ENCODE results near the gene DMD.
"Not testable (repeated sequence)": the region's sequence is repeated elsewhere in the genome, so short reads cannot be mapped to it uniquely, and the experiment has no call there.

The DMD gene

GRCh38 chrX:31663172-31663571 is 1548.2 kb downstream of the DMD start:
- no peak for DNase-seq

- no peak for DNase-seq
Observed at GRCh38 chrX:31661280-31661810, 1550.0 kb downstream of the DMD start.

DNA sequence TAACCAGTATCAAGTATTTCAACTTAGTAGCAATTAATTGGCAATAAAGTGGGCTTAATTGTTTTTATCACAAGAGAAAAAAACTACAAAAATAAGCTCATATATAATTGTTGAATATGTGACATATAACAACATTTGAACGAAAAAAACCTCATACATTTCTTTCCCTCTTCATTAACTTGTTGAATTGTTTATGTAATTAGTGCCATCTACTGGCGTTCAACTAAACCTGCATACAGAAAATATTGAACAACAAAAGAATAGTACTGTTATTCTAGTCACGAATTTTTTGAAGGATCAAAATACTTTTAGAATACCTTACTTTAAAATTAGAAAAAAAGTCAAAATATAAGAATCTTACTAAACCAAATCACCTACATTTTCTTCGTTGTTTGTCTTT is 1553.0 kb downstream of the DMD start:
- DNase-seq, result no peak

GRCh38 chrX:31656013-31656412 is 1555.3 kb downstream of the DMD start:
- DNase-seq, result no peak

DNA sequence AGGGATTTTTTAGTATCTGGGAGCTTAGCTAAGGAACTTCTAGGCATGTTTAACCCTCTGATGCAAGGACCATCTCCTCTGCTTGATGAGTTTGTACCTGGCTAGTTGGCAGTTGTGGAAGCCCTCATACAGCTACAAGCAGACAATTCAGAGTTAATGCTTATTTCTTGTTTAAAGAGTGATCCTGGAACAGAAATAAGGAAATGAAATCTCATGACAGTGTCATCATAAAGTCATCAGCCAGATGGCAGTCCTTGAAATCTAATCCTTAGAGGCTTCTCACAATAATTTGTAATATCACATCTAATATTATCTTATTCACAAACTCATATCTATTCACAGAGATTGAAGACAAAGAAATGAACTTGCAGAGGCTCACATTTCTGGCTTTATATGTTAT is 1557.9 kb downstream of the DMD start:
- no peak for DNase-seq

DNA sequence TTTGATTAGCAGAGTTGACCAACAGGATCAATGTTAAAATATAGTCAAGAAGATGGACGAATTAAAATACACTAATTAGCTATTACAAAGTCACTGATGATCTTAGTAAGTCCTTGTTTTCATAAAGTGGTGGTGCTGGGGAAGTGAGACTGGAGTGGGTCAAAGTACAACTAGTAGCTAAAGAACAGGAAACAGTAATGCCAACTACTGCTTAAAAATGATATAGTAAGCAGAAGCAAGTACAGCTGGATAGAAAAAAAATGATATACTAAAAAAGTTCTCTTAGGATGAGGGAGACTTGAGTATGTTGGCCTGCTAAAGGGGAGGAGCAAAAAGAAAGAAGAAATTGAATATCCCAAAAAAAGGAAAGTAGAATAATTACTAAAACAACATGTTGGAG is 1558.7 kb downstream of the DMD start:
- DNase-seq, result no peak

GRCh38 chrX:31649201-31649600 is 1562.1 kb downstream of the DMD start:
- no peak for DNase-seq

- DNase-seq, result no peak
Observed at GRCh38 chrX:31633349-31633748, 1578.0 kb downstream of the DMD start.

DNA sequence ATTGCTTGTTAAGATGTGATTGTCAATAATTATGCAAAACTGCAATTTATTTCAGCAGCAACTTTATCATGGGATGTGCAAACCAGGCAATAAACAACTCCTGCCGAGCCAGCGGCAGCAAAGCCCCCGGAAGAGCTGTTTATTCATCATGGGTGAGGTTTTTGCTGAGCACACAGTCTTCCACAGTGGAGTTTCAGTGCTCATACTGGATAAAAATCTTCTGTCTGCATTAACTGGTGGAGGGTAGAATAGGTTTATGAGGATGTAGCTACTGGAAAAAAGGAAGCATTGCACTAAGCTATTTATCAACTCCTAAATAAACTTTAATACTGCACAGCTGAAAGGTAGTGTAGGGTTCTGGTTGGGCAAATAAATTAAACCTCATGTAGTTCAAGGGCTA is 1582.2 kb downstream of the DMD start:
- no peak for DNase-seq

DNA sequence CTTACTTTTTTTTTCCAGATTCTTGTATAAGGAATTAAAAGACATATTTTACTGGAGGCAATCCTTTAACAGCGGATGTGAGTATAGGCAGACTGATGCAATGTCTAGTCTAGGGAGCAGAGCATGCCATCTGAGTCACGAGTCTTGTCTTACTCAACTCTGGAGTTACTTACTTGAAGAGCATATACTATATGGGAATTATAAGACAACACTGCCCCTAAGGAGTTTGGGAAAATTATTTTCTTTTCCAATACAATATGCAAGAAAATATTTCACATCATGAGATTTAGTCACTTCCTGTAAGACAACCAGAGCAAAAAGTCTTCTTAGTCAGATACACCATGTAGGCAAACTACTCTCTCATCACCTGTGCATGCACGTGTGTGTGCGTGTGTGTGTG is 1602.2 kb downstream of the DMD start:
- DNase-seq, result no peak

DNA sequence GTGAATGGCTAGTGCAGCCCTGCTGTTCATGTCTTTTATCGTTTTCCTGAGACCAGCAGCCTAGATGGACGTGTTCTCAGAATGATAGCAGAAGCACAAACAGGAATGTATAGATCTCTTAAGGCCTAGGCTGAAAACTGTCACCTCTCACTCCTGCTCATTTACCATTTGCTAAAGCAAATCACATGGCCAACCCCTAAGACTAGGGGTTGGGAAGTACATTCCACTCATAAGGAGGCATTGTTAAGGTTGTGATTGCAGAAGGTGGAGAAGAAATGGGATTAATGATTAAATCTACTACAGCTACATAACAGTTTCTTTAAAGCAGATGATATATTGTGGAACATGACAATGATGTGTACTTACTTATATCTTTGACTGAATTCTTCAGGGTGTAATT is 1602.7 kb downstream of the DMD start:
- no peak for DNase-seq

DNA sequence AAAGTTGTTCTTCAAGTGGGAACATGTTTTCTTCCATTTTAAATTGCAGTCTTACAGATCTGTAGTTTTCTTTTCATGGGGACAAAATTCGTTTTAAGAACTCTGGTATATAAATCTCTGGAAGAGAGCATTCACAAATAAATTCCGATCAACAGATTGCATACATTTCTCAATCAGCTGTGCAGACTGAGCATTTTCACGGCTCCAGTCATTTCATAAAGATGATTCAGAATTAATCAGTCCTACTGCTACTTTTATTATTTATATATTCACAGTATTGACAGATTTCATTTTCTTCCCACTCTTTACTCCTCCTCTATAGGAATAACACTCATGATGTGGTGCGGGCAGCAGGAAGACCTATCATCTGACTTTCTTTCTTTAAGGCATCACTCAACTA is 1604.6 kb downstream of the DMD start:
- no peak for DNase-seq

DNA sequence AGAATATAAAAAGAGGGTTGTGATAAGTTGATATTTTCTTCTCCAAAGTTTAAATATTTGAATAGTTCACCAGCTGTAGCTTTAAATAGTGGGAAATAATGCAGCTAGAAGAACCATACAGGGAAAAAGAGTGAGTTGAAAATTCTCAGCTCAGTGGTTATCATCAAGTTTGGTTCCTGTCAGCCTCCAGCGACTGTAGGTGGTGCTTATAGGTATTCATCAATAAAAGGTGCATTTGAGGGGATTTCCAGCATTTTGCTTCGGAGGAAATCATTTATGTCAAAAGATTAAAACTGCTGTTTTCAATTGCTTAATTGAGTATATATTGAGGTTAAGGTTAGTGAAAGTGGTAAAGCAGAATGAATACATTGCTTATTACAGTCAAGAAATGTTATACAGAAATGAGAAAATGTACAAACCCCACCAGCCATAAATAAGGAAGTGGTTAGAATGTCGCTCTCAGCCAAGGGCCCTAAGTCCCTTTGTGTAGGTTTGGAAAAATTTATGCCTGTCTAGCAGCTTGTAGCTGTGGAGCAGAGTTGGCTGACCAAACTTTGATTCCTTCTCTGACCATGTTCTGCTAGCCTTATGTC is 1606.6 kb downstream of the DMD start:
- DNase-seq, result no peak

- no peak for DNase-seq
Observed at GRCh38 chrX:31603411-31604120, 1607.8 kb downstream of the DMD start.

- DNase-seq, result no peak
Observed at GRCh38 chrX:31600823-31601222, 1610.5 kb downstream of the DMD start.

- no peak for DNase-seq
Observed at GRCh38 chrX:31593353-31593752, 1618.0 kb downstream of the DMD start.

DNA sequence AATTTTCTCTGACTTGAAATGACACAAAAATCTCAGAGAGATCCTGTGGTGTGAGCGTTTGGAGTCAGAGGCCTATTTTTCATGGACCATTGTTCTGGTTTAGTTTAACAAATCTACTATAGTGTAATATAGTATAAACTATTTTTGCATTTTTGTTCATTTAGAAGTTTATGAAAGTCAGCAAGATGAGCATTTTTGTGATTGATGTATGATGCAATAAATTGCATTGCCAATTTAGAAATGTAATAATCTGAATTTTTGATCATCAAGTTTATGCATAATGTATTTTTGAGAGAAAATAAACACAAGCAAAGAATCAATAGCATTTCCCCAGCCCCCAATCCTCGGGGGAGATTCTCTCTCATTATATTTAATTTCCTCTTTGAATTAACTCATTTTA is 1620.0 kb downstream of the DMD start:
- DNase-seq, result no peak

DNA sequence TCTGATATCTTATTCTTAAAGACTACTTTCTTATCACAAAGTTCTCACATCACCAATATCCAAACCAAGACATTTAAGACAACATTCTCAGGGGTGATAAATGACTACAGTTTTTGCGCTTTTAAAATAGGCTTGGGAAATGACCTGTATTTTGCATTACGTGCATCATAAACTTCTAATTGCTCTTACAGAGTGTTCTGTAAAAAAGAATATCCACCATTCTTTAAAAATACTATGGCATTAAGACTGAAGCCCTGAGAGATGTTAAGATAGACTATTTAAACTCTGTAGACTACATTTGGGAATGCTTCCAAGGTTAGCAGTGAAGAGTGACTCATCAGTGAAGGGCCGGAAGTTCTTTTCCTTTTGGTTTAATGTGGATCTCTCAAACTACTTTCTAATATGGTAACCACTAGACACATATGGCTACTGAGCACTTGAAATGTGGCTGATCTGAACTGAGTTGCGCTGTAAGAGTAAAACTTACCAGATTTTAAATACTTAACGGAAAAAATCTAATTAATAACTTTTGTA is 1620.7 kb downstream of the DMD start:
- no peak for DNase-seq

- DNase-seq, result no peak
Observed at GRCh38 chrX:31589503-31589902, 1621.8 kb downstream of the DMD start.

GRCh38 chrX:31588355-31588754 is 1623.0 kb downstream of the DMD start:
- no peak for DNase-seq

DNA sequence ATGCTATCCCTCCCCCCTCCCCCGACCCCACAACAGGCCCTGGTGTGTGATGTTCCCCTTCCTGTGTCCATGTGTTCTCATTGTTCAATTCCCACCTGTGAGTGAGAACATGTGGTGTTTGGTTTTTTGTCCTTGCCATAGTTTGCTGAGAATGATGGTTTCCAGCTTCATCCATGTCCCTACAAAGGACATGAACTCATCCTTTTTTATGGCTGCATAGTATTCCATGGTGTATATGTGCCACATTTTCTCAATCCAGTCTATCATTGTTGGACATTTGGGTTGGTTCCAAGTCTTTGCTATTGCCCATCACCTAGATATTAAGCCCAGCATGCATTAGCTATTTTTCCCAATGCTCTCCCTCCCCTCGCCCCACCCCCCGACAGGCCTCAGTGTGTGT is 1627.5 kb downstream of the DMD start:
- not testable (repeated sequence) for DNase-seq

GRCh38 chrX:31580726-31581125 is 1630.6 kb downstream of the DMD start:
- no peak for DNase-seq

GRCh38 chrX:31580227-31580626 is 1631.1 kb downstream of the DMD start:
- DNase-seq, result no peak

GRCh38 chrX:31572360-31572759 is 1639.0 kb downstream of the DMD start:
- DNase-seq, result no peak

DNA sequence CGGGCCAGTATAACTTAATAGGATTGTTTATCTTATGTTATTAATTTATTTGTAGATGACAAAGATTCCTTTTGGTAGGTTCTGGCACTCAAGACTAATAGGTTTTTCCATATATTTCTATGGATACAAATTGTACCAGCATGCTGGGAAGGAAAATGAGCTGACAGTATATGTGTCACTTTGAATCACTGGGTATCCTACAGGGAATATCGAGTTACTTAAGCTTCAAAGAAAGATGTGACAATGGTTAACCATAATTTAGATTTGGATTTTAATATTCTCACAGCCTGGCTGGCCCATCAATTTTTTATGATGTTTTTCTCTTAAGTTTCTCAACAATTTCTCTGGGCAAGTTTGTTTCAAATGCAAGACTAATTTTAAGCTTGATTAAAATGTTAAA is 1640.7 kb downstream of the DMD start:
- DNase-seq, result no peak

Data from NCI-H187 (cell line).